ENCODE results near the gene TMEM121.

DNA sequence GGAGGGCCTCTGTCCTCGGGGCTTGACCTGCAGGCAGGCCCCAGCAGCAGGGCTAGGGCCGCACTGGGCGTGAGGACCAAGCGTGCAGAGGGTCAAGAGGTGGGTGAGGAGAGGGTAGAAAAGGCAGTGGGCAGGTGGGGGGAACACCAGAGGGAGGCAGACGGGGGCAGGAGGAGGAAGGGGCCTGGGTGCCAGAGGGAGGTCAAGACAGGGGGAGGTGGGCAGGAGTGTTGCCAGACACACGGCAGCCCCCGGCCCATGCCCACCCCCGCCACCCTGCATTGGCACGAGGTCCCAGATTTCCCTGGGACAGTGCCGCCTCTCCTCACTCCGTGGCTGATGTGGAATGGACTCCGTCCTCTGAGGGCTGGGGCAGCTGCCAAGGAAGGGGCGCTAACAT lies 8.2 kb downstream of the TMEM121 start:
- TF ChIP-seq, protein P1, sequence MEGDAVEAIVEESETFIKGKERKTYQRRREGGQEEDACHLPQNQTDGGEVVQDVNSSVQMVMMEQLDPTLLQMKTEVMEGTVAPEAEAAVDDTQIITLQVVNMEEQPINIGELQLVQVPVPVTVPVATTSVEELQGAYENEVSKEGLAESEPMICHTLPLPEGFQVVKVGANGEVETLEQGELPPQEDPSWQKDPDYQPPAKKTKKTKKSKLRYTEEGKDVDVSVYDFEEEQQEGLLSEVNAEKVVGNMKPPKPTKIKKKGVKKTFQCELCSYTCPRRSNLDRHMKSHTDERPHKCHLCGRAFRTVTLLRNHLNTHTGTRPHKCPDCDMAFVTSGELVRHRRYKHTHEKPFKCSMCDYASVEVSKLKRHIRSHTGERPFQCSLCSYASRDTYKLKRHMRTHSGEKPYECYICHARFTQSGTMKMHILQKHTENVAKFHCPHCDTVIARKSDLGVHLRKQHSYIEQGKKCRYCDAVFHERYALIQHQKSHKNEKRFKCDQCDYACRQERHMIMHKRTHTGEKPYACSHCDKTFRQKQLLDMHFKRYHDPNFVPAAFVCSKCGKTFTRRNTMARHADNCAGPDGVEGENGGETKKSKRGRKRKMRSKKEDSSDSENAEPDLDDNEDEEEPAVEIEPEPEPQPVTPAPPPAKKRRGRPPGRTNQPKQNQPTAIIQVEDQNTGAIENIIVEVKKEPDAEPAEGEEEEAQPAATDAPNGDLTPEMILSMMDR (IDR thresholded peaks at IDR 0.05) = no peak
- TF ChIP-seq POLR2A (IDR thresholded peaks at IDR 0.05) = no peak

All from heart left ventricle (tissue), 13 donors.